Testis (tissue), 2 donors: ENCODE measurements around the gene LCN9.

Source experiments
- CTCF ChIP-seq, 3 experiments: fragments of 450-650 bp in 2 of 3; fragments of 200-600 bp in 1 of 3; sonication (generic) in 1 of 3; IDR thresholded peaks; one replicate each; pipeline ENCODE4 v1.5.1; 2016 to 2019; ENCODE audit warnings: antibody characterized with exemption in 3 of 3, mild to moderate bottlenecking in 2 of 3, moderate library complexity in 1 of 3
- POLR2A ChIP-seq: fragments of 450-650 bp; IDR thresholded peaks from one replicate; pipeline ENCODE4 v1.6.1; 2017; ENCODE audit warnings: antibody characterized with exemption, mild to moderate bottlenecking, moderate library complexity

GRCh38 chr9:135641745-135642144 is 21.4 kb upstream of the LCN9 start:
- TF ChIP-seq CTCF (IDR thresholded peaks at IDR 0.05) (no peak), POLR2A (no peak)
